Measurements from ENCODE around the gene MAGOH.

Gene MAGOH

GRCh38 chr1:53182716-53183094 is 55.6 kb downstream of the MAGOH start:
- Histone ChIP-seq H4K20me1 (ENCODE audit: insufficient read depth, low read length, poor library complexity, severe bottlenecking) (no peaks in the 10 kb centered on the region), H3K4me1 (ENCODE audit: insufficient read depth, low read length, poor library complexity, severe bottlenecking) (no peaks in the 10 kb centered on the region), H3K9ac (ENCODE audit: low read depth, low read length, poor library complexity, severe bottlenecking) (no peak overlapping the region), H3K4me3 (ENCODE audit: low read length, poor library complexity, severe bottlenecking) (no peak overlapping the region), H3K36me3 (ENCODE audit: insufficient read depth, low read length) (no peaks in the 10 kb centered on the region), H3K9me2 (replicated peaks; ENCODE audit: low read depth, low read length) (no peaks in the 10 kb centered on the region), H3K79me2 (ENCODE audit: insufficient read depth, low read length) (no peaks in the 10 kb centered on the region), H3F3A (ENCODE audit: low read depth) (no peaks in the 10 kb centered on the region), H3K4me2 (ENCODE audit: low read depth, low read length, poor library complexity, severe bottlenecking) (no peak overlapping the region), H3K9me3 (ENCODE audit: insufficient read depth, low read depth, low read length) (no peaks in the 10 kb centered on the region), H3K27me3 (ENCODE audit: insufficient read depth, low read length, poor library complexity, severe bottlenecking) (no peaks in the 10 kb centered on the region), H2AFZ (ENCODE audit: low read length) (peak overlapping the region; percentile 20)
- no peak for TF ChIP-seq EZH2phosphoT487 (IDR thresholded peaks at IDR 0.05; ENCODE audit: borderline replicate concordance)
- TF ChIP-seq CTCF (conservative IDR thresholded peaks at IDR 0.05; ENCODE audit: low read length): no peak

GRCh38 chr1:53182111-53182593 is 56.2 kb downstream of the MAGOH start:
- TF ChIP-seq EZH2phosphoT487 (IDR thresholded peaks at IDR 0.05; ENCODE audit: borderline replicate concordance) (no peak), CTCF (conservative IDR thresholded peaks at IDR 0.05; ENCODE audit: low read length) (peak; percentile 95)
- Histone ChIP-seq H3K4me2 (ENCODE audit: low read depth, low read length, poor library complexity, severe bottlenecking) (no peak overlapping the region), H3K9me2 (replicated peaks; ENCODE audit: low read depth, low read length) (no peaks in the 10 kb centered on the region), H3K36me3 (ENCODE audit: insufficient read depth, low read length) (no peaks in the 10 kb centered on the region), H3K9me3 (ENCODE audit: insufficient read depth, low read depth, low read length) (no peaks in the 10 kb centered on the region), H2AFZ (ENCODE audit: low read length) (peak overlapping the region; percentile 40; the same call in 1 of the 2 replicates), H3K79me2 (ENCODE audit: insufficient read depth, low read length) (no peaks in the 10 kb centered on the region), H4K20me1 (ENCODE audit: insufficient read depth, low read length, poor library complexity, severe bottlenecking) (no peaks in the 10 kb centered on the region), H3K27me3 (ENCODE audit: insufficient read depth, low read length, poor library complexity, severe bottlenecking) (no peaks in the 10 kb centered on the region), H3K9ac (ENCODE audit: low read depth, low read length, poor library complexity, severe bottlenecking) (no peak overlapping the region), H3K4me1 (ENCODE audit: insufficient read depth, low read length, poor library complexity, severe bottlenecking) (no peaks in the 10 kb centered on the region), H3F3A (ENCODE audit: low read depth) (no peaks in the 10 kb centered on the region), H3K4me3 (ENCODE audit: low read length, poor library complexity, severe bottlenecking) (no peak overlapping the region)

GRCh38 chr1:53180951-53181350 is 57.4 kb downstream of the MAGOH start:
- no peak overlapping the region for H2AFZ ChIP-seq (ENCODE audit: low read length)
- H3K79me2 ChIP-seq (ENCODE audit: insufficient read depth, low read length): no peaks in the 10 kb centered on the region
- H4K20me1 ChIP-seq (ENCODE audit: insufficient read depth, low read length, poor library complexity, severe bottlenecking): no peaks in the 10 kb centered on the region
- H3K27me3 ChIP-seq (ENCODE audit: insufficient read depth, low read length, poor library complexity, severe bottlenecking): no peaks in the 10 kb centered on the region
- H3K9ac ChIP-seq (ENCODE audit: low read depth, low read length, poor library complexity, severe bottlenecking): no peak overlapping the region
- no peaks in the 10 kb centered on the region for H3K36me3 ChIP-seq (ENCODE audit: insufficient read depth, low read length)
- TF ChIP-seq EZH2phosphoT487 (IDR thresholded peaks at IDR 0.05; ENCODE audit: borderline replicate concordance): no peak
- no peak for TF ChIP-seq CTCF (conservative IDR thresholded peaks at IDR 0.05; ENCODE audit: low read length)
- no peaks in the 10 kb centered on the region for H3F3A ChIP-seq (ENCODE audit: low read depth)
- H3K4me1 ChIP-seq (ENCODE audit: insufficient read depth, low read length, poor library complexity, severe bottlenecking): no peaks in the 10 kb centered on the region
- H3K9me2 ChIP-seq (replicated peaks; ENCODE audit: low read depth, low read length): no peaks in the 10 kb centered on the region
- no peak overlapping the region for H3K4me2 ChIP-seq (ENCODE audit: low read depth, low read length, poor library complexity, severe bottlenecking)
- no peak overlapping the region for H3K4me3 ChIP-seq (ENCODE audit: low read length, poor library complexity, severe bottlenecking)
- H3K9me3 ChIP-seq (ENCODE audit: insufficient read depth, low read depth, low read length): no peaks in the 10 kb centered on the region

All from Loucy (cell line).